PC-9 (cell line): ENCODE results near the gene GABRR2.

Experiments
- CTCF ChIP-seq: fragments of 200-600 bp; sonication (generic); conservative IDR thresholded peaks from 2 replicates; pipeline ENCODE4 v1.6.1; 2017; ENCODE audit warnings: mixed run types, antibody characterized with exemption, mild to moderate bottlenecking, moderate library complexity
- EZH2 ChIP-seq: fragments of 200-600 bp; sonication (generic); IDR thresholded peaks from 2 replicates; pipeline ENCODE4 v1.8.0; 2017; ENCODE audit warnings: antibody characterized with exemption, low read depth

- TF ChIP-seq CTCF, result no peak
- no peak for TF ChIP-seq EZH2
Measured at GRCh38 chr6:89286516-89286915, 28.6 kb downstream of the GABRR2 start.
